ENCODE data around the gene GHITM.
"Not testable (repeated sequence)": the region's sequence is repeated elsewhere in the genome, so short reads cannot be mapped to it uniquely, and the experiment has no call there.

Gene GHITM

DNA sequence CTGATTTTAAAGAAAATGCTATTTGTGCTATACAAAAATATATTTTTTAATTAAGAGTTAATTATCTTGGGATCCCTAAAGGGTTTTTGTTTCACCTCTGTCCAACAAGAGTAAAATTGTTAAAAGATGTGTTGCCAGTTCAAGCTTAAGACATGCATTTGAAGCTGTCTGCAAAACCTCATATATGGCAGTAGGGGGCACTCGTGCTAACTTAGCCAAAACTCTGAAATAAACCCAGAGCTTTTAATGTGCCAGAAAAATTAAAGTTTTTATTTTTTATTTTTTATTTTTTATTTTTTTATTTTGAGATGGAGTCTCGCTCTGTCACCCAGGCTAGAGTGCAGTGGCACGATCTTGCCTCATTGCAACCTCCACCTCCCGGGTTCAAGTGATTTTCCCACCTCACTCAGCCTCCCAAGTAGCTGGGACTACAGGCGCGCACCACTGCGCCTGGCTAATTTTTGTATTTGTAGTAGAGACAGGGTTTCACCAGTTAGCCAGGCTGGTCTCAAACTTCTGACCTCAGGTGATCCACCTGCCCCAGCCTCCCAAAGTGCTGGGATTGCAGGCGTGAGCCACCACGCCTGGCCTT is 8.8 kb downstream of the GHITM start:
- peak in 1 of 2 experiments; percentile 16 for DNase-seq

DNA sequence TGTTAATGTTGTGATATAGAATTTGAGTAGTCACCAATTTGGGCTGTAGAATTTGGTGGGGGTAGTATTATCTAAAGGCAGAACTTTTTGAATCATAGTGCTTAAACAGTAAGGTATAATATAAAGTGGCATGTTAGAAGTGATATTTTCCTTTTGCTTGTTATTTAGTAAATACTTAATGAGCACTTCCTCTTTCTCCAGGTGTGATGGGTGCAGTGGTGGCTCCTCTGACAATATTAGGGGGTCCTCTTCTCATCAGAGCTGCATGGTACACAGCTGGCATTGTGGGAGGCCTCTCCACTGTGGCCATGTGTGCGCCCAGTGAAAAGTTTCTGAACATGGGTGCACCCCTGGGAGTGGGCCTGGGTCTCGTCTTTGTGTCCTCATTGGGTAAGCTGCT is 10.5 kb downstream of the GHITM start:
- no peak for DNase-seq

DNA sequence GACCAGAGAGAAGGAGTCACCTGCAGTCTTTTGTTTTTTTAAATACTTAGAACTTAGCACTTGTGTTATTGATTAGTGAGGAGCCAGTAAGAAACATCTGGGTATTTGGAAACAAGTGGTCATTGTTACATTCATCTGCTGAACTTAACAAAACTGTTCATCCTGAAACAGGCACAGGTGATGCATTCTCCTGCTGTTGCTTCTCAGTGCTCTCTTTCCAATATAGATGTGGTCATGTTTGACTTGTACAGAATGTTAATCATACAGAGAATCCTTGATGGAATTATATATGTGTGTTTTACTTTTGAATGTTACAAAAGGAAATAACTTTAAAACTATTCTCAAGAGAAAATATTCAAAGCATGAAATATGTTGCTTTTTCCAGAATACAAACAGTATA is 13.5 kb downstream of the GHITM start:
- DNase-seq, result no peak

DNA sequence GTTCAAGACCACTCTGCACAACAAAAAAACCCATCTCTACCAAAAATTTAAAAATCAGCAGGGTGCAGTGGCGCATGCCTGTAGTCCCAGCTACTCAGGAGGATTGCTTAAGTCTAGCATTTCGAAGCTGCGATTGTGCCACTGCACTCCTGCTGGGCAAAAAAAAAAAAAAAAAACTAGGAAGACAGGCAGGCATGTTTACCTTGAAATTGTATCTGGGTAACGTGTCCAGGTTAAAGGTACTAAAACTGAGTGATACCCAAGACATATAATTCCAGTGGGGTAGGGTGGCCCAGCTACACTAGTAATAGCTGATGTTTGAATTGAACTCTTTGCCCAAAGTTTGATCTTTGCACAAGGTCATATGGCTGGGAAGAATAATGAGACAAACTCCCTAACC is 16.2 kb downstream of the GHITM start:
- DNase-seq, result no peak

DNA sequence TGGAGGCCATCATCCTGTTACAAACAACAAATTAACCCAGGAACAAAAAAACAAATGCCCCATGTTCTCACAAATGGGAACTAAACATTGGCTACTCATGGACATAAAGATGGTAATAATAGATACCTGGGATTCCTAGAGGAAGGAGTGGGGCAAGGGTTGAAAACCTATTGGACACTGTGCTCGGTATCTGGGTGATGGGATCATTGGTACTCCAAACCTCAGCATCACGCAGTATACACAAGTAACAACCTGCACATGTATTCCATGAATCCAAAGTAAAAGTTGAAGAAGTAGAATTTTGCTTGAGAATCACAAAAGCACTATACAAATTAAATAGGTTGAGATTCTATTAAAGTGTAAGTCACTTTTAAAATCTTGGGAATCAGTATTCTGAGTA is 16.7 kb downstream of the GHITM start:
- no peak for DNase-seq

DNA sequence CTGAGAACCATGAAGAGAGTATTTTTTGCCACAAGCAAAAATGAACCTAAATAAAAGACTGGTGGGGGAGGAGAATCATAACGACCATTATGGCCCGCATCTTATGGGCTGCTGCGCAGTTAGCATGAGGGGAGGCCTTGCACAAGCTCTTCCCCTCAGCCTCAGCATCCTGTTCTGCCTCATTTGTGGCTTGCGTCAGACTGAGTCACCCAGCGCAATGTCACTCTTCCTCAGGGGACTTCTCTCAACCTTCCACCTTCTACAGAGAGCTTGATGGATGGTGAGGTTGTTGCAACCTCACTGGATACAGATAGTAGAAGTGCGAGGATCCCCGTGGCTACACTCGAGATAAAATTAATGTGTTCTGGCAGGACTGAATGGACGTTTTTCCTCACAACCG is 17.5 kb downstream of the GHITM start:
- DNase-seq, result no peak

DNA sequence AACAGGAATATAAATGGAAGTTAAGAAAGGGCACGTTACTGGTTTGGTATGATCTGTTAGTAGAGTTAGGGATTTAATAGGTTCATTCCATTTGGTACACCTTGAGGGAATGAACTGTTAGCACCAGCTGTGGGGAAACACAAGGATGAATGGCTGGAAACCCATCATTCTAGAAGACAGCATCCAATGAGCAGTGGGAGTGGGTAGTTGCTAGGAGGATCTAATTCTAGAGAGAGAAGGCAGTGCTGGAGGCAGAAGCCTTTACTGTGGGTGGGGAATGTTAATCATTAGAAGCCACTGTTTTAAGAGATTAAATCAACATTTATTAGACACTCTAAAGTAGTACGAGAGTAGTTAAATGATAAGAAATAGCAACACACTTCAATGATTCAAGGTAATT is 18.8 kb downstream of the GHITM start:
- no peak for DNase-seq

DNA sequence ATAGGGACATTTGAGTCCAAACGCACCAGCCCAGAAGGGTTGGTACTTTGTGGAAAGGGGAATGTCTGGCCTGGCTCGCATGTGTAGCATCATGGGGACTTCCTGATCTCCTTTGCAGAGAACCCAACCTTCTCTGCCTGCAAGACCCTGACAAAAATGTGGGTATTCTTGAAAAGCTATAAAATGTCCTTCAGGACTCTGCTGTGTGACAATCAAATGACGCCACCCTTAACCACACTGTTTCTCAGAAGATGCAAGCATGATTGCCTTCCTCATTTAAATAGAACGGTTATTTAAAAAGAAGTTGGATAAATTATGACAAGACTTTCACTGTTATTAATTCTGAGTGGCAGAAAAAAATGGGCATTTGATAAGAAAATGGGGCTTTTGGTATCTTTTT is 19.2 kb downstream of the GHITM start:
- DNase-seq, result no peak

DNA sequence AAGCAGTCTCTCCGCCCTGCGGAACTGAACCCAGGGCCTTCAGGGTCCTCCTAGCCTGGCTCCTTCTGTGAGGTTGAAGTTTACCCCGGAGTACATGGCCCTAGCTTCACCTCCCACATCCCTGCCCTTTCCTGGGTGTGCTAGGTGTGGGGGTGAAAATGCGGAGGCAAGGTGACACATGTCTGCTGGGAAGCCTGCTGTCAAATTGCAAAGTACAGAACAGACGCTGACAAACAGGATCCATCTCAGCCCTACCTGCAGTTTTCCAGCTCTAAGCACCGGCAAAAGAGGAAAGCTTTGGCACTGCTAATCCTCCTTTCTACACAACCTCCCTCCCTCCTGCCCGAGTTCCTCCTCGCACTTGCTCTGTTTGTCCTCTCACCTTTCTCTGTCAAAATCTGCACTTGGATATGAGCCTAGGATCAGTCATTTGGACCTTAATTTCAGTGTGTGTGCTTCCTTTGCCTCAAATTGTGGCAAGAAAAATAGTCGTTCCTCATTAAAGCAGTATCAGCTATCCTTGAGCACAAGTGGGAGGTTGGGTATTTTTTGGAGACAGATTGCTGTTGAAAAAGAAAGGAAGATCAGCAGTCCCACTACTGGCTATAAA is 19.9 kb downstream of the GHITM start:
- no peak for DNase-seq

DNA sequence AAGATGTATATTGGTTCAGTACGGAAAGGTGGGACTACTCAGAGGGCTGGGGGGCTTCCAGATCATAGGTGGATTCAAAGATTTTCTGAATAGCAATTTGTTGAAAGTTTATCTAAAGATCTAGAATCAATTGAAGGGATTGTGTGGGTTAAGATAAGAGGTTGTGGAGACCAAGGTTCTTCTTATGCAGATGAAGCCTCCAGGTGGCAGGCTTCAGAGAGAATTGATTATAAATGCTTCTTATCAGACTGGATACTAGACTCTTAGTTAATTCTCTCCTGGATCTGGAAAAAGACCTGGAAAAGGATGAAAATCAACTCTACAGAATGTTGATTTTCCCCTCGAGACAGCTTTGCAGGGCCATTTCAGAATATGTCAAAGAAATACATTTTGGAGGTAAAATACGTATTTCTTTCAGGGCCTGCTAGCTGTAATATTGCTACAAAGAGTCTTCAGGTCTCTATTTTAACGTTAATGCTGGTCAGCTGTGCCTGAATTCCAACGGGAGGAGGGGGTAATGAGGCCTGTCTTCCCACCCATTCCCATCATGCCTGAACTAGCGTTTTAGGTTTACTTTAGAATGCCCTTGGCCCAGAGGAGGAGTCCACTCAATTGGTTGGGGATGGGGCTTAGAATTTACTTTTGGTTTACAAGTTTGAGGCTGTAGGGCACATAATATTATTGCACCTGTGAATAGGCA is 21.5 kb downstream of the GHITM start:
- no peak for DNase-seq

DNA sequence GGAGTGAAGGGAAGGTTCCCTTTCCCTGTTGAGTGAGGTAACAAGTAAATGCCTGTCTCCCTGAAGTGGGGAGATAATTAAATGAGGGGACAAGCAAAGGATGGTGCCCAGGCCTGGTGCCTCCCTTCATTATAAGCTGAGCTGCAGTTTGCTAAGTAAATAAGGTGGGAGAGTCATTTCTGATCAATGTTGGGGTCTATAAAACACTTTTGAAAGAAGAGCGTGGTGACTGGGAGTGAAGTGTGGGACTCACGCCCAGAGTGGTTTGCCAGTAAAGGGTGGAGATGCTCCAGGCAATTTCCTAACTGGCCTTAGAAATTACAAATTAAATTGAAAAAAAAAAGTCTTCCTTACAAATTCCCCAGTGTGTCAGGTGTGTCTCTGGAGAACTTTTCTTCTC is 24.7 kb downstream of the GHITM start:
- no peak for DNase-seq

DNA sequence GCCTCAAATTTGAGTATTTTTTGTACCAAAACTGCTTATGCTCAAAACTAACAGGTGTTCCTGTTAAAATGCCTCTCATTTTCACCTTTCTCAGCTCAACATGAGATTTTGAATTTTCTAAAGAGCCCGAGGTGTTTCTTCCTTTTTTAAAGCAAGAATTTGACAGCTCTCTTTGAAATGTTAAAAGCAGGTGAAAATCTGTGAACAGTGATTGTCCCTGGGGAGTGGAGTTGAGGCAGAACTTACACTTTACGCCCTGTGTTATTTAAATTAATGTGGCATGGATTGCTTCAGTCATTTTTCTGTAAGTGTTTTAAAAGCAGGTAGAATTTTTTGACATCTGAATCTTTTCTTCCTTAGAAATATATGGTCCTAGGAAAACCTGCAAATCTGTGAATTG is 25.1 kb downstream of the GHITM start:
- no peak for DNase-seq

DNA sequence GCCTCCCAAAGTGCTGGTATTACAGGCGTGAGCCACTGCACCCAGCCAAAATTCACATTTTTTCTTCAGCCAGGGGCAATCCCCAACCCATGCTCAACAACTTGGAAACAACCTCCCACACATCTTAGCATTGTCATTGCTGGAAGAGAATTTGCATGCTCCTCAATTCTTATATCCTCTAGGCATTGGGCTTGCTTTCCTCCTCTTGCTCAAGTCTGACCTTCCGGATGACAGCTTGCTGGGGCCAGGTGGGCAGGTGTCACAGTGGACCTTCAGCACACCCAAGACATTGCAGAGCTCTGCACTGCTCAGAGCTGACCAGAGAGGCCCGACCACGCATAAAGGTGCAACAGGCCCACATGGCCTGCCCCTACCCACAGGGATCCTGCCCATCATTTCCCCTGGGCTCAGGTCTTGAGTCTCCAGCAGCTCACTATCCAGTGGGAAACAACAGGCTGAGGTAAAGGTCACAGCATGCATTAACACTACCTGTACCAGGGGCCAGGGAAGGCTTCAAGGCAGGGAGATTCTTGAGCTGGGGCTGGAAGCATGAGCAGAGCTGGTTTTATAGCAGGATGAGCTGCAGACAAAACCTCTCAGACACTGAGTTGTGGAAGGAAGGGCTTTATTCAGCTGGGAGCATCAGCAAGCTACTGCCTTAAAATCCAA is 27.4 kb downstream of the GHITM start:
- no peak for DNase-seq

DNA sequence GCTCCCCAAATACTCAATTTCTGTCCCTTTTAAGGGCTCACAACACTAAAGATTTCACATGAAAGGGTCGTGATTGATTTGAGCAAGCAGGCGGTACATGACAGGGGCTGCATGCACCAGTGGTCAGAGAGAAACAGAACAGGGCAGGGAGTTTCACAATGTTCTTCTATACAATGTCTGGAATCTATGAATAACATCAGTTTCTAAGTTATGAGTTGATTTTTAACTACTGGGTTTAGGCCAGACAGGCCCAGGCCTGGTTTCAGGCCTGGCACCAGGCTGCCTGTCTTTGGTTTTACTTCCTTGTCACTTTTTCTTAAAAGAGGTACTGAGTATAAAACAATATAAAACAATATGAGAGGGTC is 28.0 kb downstream of the GHITM start:
- DNase-seq, result not testable (repeated sequence)

DNA sequence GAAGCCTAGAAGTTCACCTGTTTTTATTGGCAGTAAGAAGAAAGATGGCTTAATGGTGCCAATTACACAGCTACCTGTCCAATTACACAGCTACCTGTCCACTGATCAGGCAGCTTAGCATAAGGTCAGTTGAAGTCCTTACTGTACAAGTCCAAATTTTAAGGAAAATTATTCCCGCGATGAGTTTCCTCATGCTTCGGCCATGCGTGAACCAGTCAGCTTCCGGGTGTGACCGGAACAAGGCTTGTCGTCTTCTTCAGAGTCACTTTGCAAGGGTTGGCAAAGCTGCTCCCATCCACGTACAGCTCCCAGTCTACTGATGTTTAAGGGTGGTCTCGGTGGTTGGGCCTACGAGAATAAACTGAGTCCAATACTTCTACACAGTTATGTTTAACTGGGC is 29.1 kb downstream of the GHITM start:
- not testable (repeated sequence) for DNase-seq

DNA sequence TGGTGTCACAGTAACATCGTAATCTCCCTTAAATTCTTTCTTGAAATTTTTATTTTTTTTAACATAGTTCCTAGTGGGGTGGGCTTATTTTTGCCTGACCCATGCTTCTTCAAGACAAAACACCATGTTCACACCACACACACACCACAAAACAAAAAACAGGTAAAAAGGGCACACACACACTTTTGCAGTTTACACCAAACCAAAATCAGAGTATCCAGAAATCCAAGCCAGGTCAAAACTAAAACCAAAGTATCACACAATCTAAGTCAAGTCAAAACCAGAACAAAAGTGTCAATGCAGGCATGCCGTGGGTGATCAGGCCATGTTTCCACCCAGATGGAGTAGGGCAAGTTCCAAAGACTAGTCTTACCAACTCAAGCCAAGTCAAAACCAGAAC is 31.9 kb downstream of the GHITM start:
- not testable (repeated sequence) for DNase-seq

DNA sequence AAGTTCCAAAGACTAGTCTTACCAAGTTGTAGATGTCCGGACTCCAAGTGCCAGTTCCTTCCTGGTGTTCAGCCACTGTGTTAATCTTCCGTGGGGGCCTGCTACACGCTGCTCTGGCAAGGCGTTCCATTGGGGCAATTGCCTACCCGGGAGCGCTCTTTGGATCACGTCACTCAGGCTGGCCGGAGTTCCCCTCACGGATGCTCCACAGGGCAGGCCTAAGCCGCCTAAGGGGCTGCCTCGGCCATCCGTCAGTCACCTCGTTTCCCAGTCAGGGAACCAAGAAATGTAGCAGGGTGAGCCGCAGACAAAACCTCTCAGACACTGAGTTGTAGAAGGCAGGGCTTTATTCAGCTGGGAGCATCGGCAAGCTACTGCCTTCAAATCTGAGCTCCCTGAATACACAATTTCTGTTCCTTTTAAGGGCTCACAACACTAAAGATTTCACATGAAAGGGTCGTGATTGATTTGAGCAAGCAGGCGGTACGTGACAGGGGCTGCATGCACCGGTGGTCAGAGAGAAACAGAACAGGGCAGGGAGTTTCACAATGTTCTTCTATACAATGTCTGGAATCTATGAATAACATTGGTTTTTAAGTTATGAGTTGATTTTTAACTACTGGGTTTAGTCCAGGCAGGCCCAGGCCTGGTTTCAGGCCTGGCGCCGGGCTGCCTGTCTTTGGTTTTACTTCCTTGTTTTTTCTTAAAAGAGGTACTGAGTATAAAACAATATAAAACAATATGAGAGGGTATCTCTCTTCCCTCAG is 32.6 kb downstream of the GHITM start:
- not testable (repeated sequence) for DNase-seq

DNA sequence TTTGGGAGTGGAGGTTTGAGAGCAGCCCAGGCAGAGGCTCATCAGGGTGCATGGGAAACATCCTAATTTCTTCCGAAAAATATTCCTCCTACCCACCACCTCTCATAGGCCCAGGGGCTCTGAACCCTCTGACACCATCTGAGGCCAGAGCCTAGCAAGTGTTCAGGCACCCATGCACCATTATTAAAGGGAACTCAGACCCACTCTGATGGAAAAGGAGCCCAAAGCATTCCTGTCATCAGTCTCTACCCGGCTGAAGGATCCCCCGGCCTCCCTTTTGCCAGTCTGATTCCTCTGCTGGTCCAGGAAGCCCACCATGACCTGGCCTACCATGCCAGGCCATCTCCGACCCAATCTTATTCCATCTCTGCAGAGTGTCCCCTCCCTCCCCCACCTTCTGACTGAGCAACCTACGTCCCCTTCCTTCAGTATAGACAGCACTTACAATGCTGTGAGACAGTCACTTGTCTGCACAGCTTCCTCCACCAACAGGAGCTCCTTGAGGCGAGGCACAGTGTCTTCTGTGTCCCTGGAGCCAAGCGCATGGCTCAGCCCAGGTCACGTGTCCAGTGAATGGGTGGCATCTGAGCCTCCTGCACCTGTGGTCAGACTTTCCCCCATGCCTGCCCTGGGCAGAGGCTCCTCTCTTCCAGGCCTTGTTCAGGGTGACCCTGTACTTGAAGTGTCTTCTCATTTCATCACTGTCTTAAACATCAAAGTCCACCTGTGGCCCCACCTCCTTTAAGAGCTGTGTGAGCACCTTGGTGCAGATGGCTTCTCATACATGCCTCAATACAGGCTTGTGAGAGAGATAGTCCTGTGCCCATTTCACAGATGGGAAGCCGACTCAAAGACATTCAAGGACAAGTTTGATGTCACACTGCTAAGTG is 33.4 kb downstream of the GHITM start:
- no peak for DNase-seq

DNA sequence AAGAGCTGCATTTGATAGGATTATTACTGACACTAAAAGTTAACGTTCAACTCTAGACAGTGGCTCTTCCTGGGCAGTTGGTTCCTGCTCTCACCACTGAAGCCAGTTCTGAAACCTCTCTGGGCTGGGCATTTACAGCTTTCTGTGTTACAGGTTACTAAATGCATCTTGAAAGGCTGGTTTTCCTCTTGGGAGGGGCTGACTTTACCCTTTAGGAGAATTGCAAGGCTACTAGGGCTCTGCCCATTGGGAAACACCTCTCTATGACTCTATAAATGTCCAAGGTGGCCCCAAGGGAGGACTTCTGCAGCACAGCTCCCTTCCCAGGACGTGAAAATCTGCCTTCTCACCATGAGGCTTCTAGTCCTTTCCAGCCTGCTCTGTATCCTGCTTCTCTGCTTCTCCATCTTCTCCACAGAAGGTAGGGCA is 34.2 kb downstream of the GHITM start, which contains the start of gene GPR15LG:
Gene GPR15LG, plus strand, starts transcription at position 301 of the 429 bp plus-strand sequence. Its CDS starts 51 bp downstream, at position 352.
- no peak for DNase-seq

DNA sequence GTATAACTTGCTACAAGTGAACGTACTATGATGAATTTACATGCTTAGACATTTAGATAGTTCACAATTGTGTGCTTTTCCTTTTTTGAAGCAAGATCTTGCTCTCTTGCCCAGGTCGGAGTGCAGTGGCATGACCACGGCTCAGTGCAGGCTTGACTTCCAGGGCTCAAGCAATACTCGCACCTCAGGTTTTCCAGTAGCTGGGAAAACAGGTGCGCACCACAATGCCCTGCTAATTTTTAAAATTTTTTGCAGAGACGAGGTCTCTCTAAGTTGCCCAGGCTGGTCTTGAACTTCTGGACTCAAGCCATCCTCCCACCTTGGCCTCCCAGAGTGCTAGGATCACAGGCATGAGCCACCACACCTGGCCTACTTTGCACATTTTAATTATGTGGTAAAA is 36.1 kb downstream of the GHITM start:
- no peak for DNase-seq

DNA sequence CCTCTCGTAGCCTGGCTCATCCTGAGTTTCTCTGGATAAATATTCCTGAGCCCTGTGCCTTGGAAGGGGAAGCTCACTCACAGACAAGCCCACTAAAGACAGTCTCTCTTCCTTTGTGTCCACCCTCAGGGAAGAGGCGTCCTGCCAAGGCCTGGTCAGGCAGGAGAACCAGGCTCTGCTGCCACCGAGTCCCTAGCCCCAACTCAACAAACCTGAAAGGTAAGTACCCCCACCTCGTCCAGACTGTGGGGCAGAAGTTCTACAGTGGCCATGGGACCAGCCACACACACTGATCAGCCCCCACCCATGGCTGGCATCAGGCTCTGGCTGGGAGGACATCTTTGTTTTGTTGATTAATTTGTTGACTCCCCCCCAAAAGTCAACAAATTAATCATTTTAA is 37.0 kb downstream of the GHITM start:
- DNase-seq, result no peak

Data from NCI-H524 (cell line).